ENCODE results near the gene ZMYM3. TPM values are rescaled to one million over a fixed set of nuclear protein-coding genes. Genes with fewer than 3 reads are reported as not detected.
A peak's percentile ranks its signal among the peaks of the same experiment; 100 is the strongest.
"Not testable (repeated sequence)": the region's sequence is repeated elsewhere in the genome, so short reads cannot be mapped to it uniquely, and the experiment has no call there.

The ZMYM3 gene
- total RNA-seq, 2 experiments from 2014 or later = 23.8 to 40.3 TPM

DNA sequence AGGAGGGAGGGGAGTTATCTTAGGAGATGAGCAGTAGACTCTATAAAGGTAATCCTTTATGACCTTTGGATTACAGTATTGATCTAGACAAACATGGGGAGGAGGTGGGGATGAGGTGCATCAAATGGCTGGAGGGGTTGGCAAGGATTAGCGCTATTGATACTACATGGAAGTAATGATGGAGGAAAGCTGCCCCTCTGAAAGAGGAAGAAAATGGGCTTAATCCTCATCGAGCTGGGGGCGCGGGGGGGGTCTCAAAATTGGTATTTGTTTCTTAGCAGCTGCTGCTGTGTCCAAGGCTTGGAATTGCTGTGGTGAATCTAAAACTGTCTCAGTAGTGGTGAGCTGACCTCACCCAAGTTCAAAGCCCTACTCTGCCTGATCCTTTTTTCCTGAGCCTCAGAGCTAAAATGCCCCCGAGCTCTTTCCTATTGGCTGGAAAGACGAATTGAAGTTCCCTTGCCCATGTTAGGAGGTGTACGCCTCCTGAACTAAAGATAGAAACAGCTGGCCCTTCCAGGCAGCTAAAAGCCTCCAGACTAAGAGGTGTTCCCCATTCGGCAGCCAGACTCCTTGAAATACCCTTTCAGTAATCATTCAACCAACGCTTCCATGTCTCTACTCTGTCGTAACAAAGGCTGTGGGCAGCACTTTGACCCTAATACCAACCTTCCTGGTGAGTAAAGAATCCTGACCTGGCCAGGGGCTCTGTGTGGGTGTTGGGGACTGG lies 47.4 kb upstream of the ZMYM3 start, which contains the start of gene ITGB1BP2:
Gene ITGB1BP2, plus strand, starts transcription at position 556 of the 730 bp plus-strand sequence. Its CDS starts 57 bp downstream, at position 613.
- no TSS peak for BruUV-seq (replicated peaks)
- H3K4me2 ChIP-seq (ENCODE audit: low read length) = no peak within 1 kb of the TSS
- H3K27ac ChIP-seq (ENCODE audit: low read depth, low read length, poor library complexity, severe bottlenecking) = no peak within 1 kb of the TSS
- H3K9me3 ChIP-seq (ENCODE audit: low read length) = no peaks in the 10 kb centered on the region
- intact Hi-C loops (cut with micrococcal nuclease; ENCODE audit: unreplicated experiment) = no loop called here
- H3K4me3 ChIP-seq (ENCODE audit: low read depth, low read length, poor library complexity, severe bottlenecking) = no peak within 1 kb of the TSS
- no peaks in the 10 kb centered on the region for H4K20me1 ChIP-seq (ENCODE audit: insufficient read depth, low read length)
- CTCF ChIA-PET (ENCODE audit: unreplicated experiment) = no interaction called here
- H3K79me2 ChIP-seq (ENCODE audit: insufficient read depth, low read depth, low read length) = no peaks in the 10 kb centered on the region
- H3K36me3 ChIP-seq (ENCODE audit: insufficient read depth, low read length) = peaks cover 87% of the 10 kb centered on the region
- POLR2A ChIA-PET = interaction anchor here (1.5 kb wide), 1 partner anchor 9 kb away, joined by 5 read pairs; no protein-coding TSS in a partner anchor
- TF ChIP-seq, protein P1, sequence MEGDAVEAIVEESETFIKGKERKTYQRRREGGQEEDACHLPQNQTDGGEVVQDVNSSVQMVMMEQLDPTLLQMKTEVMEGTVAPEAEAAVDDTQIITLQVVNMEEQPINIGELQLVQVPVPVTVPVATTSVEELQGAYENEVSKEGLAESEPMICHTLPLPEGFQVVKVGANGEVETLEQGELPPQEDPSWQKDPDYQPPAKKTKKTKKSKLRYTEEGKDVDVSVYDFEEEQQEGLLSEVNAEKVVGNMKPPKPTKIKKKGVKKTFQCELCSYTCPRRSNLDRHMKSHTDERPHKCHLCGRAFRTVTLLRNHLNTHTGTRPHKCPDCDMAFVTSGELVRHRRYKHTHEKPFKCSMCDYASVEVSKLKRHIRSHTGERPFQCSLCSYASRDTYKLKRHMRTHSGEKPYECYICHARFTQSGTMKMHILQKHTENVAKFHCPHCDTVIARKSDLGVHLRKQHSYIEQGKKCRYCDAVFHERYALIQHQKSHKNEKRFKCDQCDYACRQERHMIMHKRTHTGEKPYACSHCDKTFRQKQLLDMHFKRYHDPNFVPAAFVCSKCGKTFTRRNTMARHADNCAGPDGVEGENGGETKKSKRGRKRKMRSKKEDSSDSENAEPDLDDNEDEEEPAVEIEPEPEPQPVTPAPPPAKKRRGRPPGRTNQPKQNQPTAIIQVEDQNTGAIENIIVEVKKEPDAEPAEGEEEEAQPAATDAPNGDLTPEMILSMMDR (conservative IDR thresholded peaks at IDR 0.05; ENCODE audit: low read length) = no peak
- TF ChIP-seq EZH2phosphoT487 (IDR thresholded peaks at IDR 0.05; ENCODE audit: borderline replicate concordance, low read depth, low read length) = no peak
- no peak within 1 kb of the TSS for H2AFZ ChIP-seq (ENCODE audit: low read length)
- no peaks in the 10 kb centered on the region for H3K9me2 ChIP-seq (ENCODE audit: insufficient read depth, low read length)
- no peak for DNase-seq (ENCODE audit: low spot score)
- no peaks in the 10 kb centered on the region for H3K4me1 ChIP-seq (ENCODE audit: insufficient read depth, low read length, poor library complexity, severe bottlenecking)

DNA sequence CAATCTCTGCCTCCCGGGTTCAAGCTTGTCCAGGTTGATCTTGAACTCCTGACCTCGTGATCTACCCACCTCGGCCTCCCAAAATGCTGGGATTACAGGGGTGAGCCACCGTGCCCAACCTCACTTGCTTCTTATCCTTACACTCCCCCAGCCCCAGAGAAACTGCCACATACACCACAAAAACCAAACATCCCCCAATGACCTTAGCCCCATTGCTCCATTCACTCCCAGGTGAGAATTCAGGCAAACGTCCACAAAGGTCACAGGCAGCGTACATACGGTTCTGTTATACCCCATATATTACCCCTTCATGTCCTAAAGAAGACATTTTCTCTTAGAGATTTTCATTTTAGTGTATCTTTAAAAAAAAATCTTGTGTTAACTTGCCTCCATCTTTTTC lies 46.6 kb upstream of the ZMYM3 start:
- H3K4me2 ChIP-seq (ENCODE audit: low read length); intact Hi-C loops (cut with micrococcal nuclease; ENCODE audit: unreplicated experiment); H3K9me2 ChIP-seq (ENCODE audit: insufficient read depth, low read length); H3K27ac ChIP-seq (ENCODE audit: low read depth, low read length, poor library complexity, severe bottlenecking); H3K4me3 ChIP-seq (ENCODE audit: low read depth, low read length, poor library complexity, severe bottlenecking); H3K4me1 ChIP-seq (ENCODE audit: insufficient read depth, low read length, poor library complexity, severe bottlenecking); DNase-seq (ENCODE audit: low spot score); H3K9me3 ChIP-seq (ENCODE audit: low read length); H4K20me1 ChIP-seq (ENCODE audit: insufficient read depth, low read length); H3K79me2 ChIP-seq (ENCODE audit: insufficient read depth, low read depth, low read length); H2AFZ ChIP-seq (ENCODE audit: low read length); CTCF ChIA-PET (ENCODE audit: unreplicated experiment); POLR2A ChIA-PET: not testable (repeated sequence)
- H3K36me3 ChIP-seq (ENCODE audit: insufficient read depth, low read length) = peaks cover 95% of the 10 kb centered on the region
- BruUV-seq (replicated peaks) = TSS peak; percentile 92

DNA sequence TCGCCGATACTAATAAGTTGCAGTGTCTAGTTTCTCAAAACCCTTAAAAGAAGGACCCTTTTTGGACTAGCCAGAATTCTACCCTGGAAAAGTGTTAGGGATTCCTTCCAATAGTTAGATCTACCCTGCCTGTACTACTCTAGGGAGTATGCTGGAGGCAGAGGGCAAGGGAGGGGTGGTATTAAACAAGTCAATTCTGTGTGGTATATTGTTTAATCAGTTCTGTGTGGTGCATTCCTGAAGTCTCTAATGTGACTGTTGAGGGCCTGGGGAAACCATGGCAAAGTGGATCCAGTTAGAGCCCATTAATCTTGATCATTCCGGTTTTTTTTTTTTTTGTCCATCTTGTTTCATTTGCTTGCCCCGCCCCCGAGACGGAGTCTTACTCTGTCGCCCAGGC lies 46.1 kb upstream of the ZMYM3 start:
- CTCF ChIA-PET (ENCODE audit: unreplicated experiment); H3K4me1 ChIP-seq (ENCODE audit: insufficient read depth, low read length, poor library complexity, severe bottlenecking); H3K79me2 ChIP-seq (ENCODE audit: insufficient read depth, low read depth, low read length); intact Hi-C loops (cut with micrococcal nuclease; ENCODE audit: unreplicated experiment); BruUV-seq (replicated peaks); POLR2A ChIA-PET; H3K27ac ChIP-seq (ENCODE audit: low read depth, low read length, poor library complexity, severe bottlenecking); H3K9me3 ChIP-seq (ENCODE audit: low read length); H3K4me3 ChIP-seq (ENCODE audit: low read depth, low read length, poor library complexity, severe bottlenecking); DNase-seq (ENCODE audit: low spot score); H3K4me2 ChIP-seq (ENCODE audit: low read length); H4K20me1 ChIP-seq (ENCODE audit: insufficient read depth, low read length); H3K9me2 ChIP-seq (ENCODE audit: insufficient read depth, low read length); H2AFZ ChIP-seq (ENCODE audit: low read length): not testable (repeated sequence)
- peaks cover 95% of the 10 kb centered on the region for H3K36me3 ChIP-seq (ENCODE audit: insufficient read depth, low read length)
